Frontal cortex (tissue), 4 donors: ENCODE measurements around the gene OLAH. TPM values are rescaled to one million over a fixed set of nuclear protein-coding genes. Genes with fewer than 3 reads are reported as not detected.

Experiments
- DNase-seq, 2 donors: peaks; one replicate each; pipeline ENCODE4 v3.0.0; 2012; ENCODE audit warnings: low spot score in 2 of 2
- FAIRE-seq: peaks from 2 replicates; lab custom pipeline; 2012; peaks lifted over from hg19 to GRCh38; lab: Jason Lieb, UNC
- total RNA-seq: library from RNA; depleted of rRNA; stranded (reverse); fragments of >200 nt; gene quantifications from one replicate; pipeline ENCODE4 v1.2.3, GENCODE V29; 2014
- donor health status: control.
- donor health status: control.
- donor health status: control.

OLAH gene
- total RNA-seq, 1 donor from 2014 or later, result 0.41 TPM

- FAIRE-seq, result no peak
- DNase-seq, result no peak
These were observed 23.4 kb downstream of the OLAH start for GRCh38 chr10:15067154-15067553.

- FAIRE-seq (no peak), DNase-seq (no peak)
These were observed 25.1 kb downstream of the OLAH start for GRCh38 chr10:15068802-15069201.

- no peak for FAIRE-seq
- DNase-seq, result no peak
These were observed 25.5 kb downstream of the OLAH start for GRCh38 chr10:15069230-15069629.

- FAIRE-seq, result no peak
These were observed 28.6 kb downstream of the OLAH start for GRCh38 chr10:15072358-15072757.

GRCh38 chr10:15075421-15075820 is 31.7 kb downstream of the OLAH start:
- no peak for FAIRE-seq
- DNase-seq, result no peak

More at GRCh38 chr10:15072358-15072757, 28.6 kb downstream of the OLAH start:
- no peak for DNase-seq

GRCh38 chr10:15083674-15084501 is 40.1 kb downstream of the OLAH start:
- DNase-seq (no peak), FAIRE-seq (no peak)

GRCh38 chr10:15084502-15084922 is 40.8 kb downstream of the OLAH start:
- DNase-seq (no peak), FAIRE-seq (no peak)

GRCh38 chr10:15088428-15089261 is 44.9 kb downstream of the OLAH start, which contains the start of gene ACBD7:
Gene ACBD7 (minus strand): TSS chr10:15088776. CDS start chr10:15088728, 48 bp downstream.
- DNase-seq, result peak; percentile 80 to 93
- FAIRE-seq, result no peak

- no peak for FAIRE-seq
- no peak for DNase-seq
These were observed 47.7 kb downstream of the OLAH start for GRCh38 chr10:15091418-15091817.

- DNase-seq (no peak), FAIRE-seq (no peak)
These were observed 49.2 kb downstream of the OLAH start for GRCh38 chr10:15092855-15093408.

- FAIRE-seq (no peak), DNase-seq (no peak)
These were observed 52.9 kb downstream of the OLAH start for GRCh38 chr10:15096661-15097010.

GRCh38 chr10:15097011-15097812 is 53.5 kb downstream of the OLAH start, which contains the start of gene RPP38:
Gene RPP38 (plus strand): TSS chr10:15097355. CDS start chr10:15103315, 5,960 bp downstream.
- FAIRE-seq (no peak), DNase-seq (peak; percentile 97 to 98)

- DNase-seq (no peak), FAIRE-seq (no peak)
These were observed 56.1 kb downstream of the OLAH start for GRCh38 chr10:15099886-15100285.

GRCh38 chr10:15103513-15103912 is 59.8 kb downstream of the OLAH start:
- DNase-seq, result no peak
- no peak for FAIRE-seq

- DNase-seq, result peak in 1 of 2 donors; percentile 53
These were observed 62.7 kb downstream of the OLAH start for GRCh38 chr10:15106352-15107013.

GRCh38 chr10:15112657-15113056 is 68.9 kb downstream of the OLAH start:
- no peak for DNase-seq
- no peak for FAIRE-seq

More at GRCh38 chr10:15106352-15107013, 62.7 kb downstream of the OLAH start:
- FAIRE-seq, result no peak

GRCh38 chr10:15113766-15114165 is 70.0 kb downstream of the OLAH start:
- DNase-seq (no peak), FAIRE-seq (no peak)

- FAIRE-seq, result no peak
- DNase-seq, result no peak
These were observed 72.5 kb downstream of the OLAH start for GRCh38 chr10:15116225-15116624.

GRCh38 chr10:15118615-15119014 is 74.9 kb downstream of the OLAH start:
- no peak for FAIRE-seq
- DNase-seq, result no peak
